Islet precursor cell (in vitro differentiated cells): ENCODE results near the gene DCST2.

ENCODE experiments used
- DNase-seq: peaks from one replicate; pipeline ENCODE4 v3.0.0-alpha.2; 2018

The DCST2 gene

DNA sequence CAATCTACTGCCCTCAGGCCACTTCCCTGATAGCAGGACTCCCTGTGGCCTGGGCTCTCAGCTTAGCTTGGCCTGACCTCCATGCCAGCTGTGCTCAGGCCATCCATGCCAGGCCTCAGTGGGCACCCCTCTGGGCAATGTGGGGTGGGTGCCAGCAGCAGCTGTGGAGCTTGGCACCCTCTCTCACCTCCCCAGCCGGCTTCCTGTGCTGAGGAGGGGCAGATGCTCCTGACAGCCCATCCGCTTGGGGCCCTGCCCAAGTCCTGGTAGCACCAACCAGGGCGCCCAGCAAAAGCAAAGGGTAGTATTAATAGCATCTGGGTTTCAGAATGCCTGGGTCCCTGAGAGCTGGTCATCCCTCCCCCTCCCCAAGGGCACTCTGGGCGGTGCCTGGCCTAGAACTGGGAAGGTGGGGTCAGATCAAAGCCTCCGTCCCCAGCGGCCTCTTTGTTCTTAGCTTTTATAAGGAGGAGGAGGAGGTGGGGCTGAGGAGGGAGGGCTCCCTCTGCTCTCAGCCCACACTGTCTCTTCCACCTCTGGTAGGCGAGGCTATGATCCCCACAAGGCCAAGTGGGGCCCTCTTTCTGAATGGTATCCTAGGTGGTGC, 36.1 kb upstream of the DCST2 start:
- DNase-seq, result no peak

DNA sequence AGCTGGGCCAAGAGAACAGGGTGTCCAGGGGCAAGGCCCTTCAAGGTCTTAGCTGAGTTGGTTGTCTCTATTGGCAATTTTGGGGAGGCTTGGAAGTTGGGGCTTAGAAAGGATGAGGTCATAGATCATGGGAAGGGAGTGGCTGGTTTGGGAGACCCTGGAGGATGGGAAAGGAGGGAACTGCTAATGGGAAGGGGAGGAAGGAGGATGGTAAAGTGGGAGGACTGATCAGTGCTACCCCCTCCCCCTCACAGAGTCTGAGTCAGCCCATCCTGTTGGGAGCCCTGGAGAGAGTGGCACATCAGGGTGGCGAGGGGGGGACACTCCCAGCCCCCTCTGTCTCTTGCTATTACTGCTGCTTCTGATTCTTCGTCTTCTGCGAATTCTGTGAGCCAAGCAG, 35.0 kb upstream of the DCST2 start:
- DNase-seq, result no peak

DNA sequence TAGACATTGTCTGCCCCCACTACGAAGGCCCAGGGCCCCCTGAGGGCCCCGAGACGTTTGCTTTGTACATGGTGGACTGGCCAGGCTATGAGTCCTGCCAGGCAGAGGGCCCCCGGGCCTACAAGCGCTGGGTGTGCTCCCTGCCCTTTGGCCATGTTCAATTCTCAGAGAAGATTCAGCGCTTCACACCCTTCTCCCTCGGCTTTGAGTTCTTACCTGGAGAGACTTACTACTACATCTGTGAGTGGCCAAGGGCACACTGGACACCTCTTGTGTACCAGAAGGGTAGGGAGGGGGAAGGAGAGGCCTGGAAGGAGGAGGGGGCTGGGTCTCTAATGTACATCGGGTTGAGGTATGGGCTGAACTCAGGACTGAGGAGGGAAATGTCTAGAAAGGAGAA, 33.2 kb upstream of the DCST2 start:
- no peak for DNase-seq

DNA sequence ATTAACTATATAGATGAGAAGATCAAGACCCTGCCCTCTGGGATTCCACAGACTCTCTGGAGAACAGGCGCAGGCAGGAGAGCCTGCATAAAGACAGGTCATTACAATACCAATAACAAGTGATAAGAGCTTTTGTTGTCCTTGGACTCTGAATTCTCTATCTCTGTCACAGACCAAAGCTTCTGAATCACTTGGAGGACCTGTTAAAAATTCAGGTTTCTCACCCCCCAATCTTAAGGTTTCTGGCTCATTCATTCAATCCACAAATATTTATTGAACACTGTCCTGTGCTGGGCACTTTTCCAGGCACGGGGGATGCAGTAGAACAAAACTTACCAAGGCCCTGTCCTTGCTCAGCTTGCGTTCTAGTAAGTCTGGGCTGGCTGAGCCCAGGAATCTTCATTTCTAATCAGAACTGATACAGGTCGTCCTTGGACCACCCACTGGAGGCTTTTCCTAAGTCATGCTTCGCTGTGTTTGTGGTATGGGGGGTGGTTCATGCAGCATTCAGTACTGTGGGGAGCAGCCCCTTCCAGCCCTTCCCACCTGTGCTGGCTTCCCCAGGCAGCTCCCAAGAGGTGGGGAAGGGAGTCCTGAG, 31.4 kb upstream of the DCST2 start:
- no peak for DNase-seq

DNA sequence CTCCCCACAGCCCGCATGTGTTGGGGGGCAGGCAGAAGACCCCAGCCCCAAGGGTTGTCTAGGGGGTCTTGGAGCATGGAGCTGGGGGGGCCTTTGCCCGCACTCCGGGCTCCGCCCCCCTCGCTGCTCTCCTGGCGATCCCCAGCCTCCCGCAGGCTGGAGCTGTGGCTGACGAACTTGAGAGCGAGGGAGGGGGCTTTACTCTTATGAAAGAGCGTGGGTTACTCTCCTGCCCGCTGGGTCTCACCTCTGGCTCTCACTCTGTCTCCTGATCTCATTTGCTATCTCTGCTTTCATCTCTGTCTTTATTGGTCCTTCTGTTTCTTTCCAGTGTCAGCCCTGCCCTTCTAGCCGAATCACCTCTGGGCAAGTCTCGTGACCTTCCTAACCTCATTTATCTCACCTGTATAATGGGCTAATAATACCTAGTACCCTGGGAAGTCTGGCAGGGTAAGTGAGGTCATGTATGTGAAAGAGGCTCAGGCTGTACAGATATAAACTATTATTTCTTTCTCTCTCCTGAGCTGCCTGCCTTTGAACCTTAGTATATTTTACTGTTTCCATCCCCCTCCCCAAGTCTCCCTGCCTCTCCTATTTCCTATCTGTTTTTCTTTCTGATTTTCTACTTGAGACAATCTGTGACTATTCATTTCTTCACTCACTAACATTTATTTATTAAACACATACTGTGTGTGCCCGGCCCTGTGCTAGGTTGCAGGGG, 30.7 kb upstream of the DCST2 start:
- peak; percentile 77 for DNase-seq

DNA sequence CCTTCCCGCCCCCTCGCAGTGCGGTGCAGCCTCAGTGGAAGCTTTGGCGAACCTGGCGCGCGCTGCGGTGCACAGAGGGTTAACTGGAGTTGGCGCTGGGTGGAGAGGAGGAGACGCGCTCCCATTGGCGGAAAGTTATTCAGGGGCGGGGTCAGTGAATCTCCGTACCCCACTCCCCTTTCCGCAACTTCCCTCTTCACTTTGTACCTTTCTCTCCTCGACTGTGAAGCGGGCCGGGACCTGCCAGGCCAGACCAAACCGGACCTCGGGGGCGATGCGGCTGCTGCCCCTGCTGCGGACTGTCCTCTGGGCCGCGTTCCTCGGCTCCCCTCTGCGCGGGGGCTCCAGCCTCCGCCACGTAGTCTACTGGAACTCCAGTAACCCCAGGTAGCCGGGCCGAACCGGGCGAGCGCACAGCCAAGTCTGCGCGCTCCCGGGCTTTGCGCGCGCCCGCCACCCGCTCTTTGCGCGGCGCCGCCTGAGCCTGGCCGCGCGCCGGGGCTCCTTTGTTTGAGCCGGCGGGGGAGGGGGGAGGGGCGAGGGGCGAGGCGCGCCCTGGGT, 30.0 kb upstream of the DCST2 start, which contains the start of gene EFNA4:
TSS of gene EFNA4 (plus strand) at position 191 of the 561 bp plus-strand sequence. CDS start at position 275, 84 bp downstream.
- peak; percentile 93 for DNase-seq

DNA sequence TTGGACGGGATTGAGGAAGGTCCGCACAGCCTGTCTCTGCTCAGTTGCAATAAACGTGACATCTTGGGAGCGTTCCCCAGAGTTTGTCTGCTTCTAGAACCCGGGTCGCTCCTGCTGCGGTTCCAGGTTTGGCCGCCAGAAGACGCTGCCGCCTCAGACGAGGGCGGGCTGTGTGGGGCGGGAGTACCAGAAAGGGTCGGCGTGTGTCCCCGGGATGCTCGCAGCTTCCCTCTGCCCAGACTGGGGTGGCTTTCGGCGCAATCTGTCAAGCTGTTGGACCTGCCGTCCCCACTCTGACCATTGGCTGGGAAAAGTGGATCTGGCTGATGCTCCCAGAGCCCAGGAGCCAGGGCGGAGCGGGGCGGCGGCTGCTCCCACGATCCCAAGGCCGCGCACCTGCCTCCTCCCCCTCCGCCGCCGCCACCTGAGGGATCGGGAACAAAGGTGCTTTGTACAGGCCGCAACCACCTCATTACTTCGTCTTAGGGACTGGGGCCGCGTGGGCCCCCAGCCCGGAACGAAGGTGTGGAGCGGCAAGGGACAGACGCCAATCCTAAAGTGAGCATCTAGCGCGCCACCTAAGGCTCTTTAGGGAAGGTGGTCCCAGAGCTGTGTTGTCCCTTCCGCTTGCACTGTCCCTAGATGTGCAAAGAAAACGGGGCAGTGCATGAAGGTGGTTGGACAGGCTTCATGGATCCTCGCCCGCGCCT, 29.3 kb upstream of the DCST2 start:
- DNase-seq, result peak; percentile 93

DNA sequence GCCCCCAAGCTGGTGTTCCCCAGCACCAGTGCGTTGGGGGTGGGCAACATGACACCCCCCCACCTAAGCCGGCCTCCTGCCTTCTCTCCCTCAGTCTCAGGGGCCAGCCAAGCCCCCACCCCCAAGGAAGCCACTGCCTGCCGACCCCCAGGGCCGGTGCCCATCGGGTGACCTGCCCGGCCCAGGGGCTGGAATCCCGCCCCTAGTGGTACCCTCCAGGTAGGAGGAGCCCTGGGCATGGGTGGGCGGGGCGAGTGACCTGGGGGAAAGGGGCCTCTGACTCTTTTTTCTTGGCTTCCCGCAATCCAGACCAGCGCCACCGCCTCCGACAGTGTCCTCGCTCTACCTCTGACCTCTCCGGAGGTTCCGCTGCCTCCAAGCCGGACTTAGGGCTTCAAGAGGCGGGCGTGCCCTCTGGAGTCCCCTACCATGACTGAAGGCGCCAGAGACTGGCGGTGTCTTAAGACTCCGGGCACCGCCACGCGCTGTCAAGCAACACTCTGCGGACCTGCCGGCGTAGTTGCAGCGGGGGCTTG, 28.6 kb upstream of the DCST2 start:
- peak; percentile 76 for DNase-seq

DNA sequence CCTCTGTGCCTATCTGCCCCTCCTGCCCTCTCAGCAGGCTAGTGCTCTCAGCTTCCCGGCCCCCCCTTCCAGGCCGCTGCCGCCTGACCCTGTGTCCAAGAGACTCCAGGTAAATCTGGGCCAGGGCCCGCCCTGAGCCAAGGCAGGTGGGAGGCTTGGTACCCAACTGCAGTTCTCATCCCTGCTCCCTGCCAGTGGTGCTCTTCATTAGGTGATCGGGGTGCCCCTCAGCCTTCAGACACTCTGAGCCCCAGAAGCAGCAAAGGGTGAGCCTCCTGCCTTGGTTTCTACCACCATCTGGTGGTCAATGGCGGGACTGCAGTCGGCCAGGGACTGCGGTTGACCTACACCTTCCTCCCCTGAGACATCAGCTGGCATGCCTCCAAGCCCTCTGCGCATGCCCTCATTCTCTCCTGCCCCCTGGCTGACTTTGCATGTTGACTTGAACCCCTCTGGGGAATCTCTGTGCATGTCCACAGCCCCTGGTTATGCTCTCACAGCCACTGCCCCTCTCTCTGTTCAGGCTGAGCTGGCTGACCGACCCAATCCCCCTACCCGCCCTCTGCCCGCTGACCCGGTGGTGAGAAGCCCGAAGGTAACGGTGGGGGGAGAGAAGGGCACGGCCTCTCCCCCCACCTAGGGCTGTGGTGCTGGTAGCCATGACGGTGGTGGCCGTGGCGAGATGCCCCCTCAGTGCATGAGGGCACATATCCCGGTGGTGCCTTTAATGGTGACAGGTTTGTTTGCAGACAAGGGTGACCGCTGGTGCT, 28.0 kb upstream of the DCST2 start:
- DNase-seq, result peak; percentile 93

DNA sequence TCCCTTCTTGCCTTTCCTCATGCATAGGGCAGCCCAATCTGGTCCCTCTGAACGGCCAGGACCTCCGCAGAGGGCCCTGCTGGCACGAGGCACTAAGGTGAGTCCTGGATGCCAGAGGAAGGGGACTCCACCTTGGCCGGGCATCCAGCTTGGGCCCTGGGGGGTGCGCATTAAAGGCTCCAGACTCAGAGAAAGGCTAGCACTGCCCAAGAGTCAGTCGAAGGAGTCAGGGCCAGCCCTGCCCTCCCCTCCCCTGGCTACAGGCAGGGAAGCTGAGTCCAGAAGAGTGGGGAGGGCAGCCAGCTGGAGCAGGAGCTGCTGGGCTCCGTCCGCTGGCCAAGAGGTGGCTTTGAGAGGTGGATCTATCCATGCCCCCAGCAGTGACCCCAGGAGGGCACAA, 27.2 kb upstream of the DCST2 start:
- DNase-seq, result no peak

DNA sequence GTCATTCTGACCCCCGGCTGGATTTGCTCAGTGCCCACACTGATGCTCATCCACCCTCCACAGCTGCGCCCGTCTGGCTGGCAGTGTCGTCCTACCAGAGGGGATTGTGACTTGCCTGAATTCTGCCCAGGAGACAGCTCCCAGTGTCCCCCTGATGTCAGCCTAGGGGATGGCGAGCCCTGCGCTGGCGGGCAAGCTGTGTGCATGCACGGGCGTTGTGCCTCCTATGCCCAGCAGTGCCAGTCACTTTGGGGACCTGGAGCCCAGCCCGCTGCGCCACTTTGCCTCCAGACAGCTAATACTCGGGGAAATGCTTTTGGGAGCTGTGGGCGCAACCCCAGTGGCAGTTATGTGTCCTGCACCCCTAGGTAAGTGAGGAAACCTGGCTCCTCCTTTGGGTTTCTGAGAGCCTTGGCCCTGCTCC, 24.2 kb upstream of the DCST2 start:
- no peak for DNase-seq

DNA sequence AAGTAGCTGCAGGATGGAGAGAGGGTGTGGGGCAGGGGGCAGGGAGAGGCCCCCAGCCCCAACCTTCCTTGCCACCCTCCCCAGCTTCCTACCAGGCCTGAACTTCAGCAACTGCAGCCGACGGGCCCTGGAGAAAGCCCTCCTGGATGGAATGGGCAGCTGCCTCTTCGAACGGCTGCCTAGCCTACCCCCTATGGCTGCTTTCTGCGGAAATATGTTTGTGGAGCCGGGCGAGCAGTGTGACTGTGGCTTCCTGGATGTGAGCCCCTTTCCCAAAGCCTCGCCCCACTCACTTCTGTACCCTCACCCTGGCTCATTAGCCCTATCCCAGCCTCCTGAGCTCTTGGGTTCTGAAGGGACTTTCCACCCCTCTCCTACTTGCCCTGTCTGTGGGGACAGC, 23.5 kb upstream of the DCST2 start:
- no peak for DNase-seq

DNA sequence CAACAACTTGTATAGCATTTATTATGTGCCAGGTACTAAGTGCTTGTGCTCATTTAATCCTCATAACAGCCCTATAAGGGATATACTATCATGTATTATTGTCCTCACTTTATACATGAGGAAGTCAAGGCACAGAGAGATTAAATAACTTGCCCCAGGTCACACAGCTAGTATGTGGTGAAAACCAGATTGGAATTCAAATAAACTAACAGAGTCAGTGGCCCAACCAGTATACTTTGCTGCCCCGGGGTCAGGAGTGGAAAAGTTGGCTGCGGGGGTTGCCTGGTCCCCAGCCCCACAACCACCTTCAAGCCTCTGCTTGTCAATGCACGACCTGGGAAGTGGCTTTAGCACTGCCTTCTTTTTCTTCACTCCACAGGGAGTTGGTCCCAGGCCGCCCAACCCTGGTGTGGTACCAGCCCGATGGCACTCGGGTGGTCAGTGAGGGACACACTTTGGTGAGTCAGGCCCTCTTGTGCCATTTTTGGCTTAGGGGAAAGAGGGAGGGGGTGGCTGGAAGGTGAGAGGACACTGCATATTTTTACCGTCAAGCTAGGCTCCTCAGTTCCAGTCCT, 20.0 kb upstream of the DCST2 start:
- no peak for DNase-seq

DNA sequence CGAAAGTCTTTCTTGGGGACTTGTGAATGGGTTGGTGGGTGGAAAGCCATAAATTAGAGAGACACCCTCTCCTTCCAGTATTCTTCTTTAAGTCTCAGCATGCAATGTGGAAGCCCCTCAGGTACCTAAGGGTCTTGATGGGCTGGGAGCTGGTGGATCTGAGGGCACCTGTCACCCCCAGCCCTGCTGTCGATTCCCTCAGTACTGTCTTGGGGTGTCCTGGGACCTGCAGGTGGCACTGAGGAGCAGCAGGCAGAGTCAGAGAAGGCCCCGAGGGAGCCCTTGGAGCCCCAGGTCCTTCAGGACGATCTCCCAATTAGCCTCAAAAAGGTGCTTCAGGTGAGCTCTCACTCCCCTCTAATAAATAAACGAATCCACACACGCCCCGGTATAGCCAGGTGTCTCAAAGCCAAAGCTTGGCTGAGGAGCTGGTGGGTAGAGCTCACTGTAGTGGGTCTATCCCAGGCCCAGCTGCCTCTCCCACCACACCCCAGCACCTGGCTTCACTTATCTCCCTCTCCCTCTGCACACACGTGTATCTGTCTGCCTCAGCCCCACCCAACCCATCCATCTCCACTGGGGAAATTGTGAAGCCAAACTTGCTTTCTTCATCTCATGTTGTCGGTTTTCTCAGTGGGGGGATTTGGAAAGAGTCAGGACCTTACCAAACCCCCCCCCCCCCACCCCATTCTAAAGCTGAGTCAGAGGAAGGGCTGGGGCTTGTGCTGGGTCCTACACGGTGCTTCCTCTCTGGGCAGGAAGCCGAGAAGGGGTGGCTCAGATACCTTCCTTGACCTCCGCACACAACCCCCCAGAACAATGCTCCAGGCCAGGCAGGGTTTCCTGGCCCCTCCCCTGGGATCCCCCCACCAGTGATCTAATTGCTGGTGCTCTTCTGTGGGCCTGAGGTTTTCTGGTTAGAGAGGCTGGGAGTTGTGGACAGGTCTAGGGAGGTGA, 19.1 kb upstream of the DCST2 start:
- no peak for DNase-seq

DNA sequence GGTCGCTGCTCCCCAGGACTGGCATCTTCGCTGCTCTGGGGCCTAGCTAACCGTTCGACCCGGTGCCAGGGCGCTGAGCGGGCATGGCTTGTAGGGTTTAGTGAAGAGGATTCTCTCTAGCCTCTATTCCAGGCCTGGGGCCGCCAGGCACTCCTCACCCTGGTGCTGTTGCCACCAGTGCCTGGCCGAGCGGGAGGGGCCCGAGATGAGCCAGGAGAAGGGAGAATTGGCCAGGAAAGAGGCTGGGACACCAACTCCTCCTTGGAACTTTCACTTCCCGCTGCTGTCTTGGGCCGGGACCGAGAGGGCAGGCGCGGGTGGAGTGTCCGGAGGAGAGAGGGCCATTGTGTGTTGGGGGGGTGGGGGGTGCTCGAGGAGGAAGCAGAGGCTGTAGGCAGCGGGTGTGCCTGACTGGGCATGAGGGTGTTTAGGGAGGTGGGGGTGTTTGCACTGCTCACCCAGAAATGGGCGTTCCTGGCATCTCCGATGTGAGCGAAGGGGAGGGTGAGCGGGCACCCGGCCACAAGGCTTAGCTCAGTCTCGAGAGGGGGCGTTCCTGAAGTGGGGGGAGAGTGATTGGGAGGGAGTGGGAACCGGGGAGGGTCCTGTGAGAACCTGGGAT, 18.3 kb upstream of the DCST2 start:
- no peak for DNase-seq

DNA sequence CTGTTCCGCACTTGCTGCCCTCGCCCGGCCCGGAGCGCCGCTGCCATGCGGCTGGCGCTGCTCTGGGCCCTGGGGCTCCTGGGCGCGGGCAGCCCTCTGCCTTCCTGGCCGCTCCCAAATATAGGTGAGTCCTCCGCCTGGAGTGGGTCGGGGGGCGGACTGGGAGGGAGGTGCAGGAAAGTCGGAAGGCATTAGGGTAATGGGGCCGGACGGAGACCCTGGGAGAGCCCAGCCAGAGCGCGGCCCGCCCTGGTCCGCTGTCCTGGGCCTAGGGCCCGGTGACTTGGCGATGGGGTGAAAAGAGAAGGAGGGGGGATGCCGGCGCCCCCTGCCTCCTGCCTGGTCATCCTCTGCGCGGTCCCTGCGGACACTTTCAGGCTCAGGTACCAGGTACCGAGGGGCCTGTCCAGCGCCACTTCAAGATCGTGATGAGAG, 17.8 kb upstream of the DCST2 start:
- no peak for DNase-seq

DNA sequence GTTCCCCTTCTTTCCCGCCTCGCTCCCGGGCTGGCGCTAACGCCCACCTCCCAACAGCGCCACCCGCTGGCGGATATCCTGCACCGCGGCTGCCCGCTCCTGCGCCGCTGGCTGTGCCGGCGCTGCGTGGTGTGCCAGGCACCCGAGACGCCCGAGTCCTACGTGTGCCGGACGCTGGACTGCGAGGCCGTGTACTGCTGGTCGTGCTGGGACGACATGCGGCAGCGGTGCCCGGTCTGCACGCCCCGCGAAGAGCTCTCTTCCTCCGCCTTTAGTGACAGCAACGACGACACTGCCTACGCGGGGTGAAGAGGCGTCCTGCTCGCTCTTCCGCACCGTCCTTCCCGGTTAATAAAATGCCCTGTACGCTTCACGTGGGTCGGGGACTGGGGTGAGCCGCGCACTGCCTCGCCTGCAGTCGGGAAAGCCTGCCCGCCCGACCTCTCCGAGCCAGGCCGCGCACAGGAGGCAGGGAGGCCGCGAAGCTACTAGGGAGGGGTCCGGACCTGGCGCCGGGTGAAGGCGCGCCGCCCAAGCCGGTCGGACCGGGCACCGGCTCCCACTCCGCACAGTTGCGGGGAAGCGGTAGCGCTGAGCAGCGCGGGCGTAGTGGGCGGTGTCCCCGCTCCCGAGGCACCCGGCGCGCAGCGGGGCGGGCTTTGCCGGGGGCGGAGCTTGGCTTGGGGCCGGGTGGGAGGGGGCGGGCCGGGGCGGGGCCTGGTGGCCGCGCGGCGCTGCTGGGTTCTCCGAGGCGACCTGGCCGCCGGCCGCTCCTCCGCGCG, 17.2 kb upstream of the DCST2 start, which contains the start of gene ADAM15:
TSS of gene ADAM15 (plus strand) at position 757 of the 782 bp plus-strand sequence. CDS start 71 bp downstream, outside the sequence.
- peak; percentile 94 for DNase-seq

DNA sequence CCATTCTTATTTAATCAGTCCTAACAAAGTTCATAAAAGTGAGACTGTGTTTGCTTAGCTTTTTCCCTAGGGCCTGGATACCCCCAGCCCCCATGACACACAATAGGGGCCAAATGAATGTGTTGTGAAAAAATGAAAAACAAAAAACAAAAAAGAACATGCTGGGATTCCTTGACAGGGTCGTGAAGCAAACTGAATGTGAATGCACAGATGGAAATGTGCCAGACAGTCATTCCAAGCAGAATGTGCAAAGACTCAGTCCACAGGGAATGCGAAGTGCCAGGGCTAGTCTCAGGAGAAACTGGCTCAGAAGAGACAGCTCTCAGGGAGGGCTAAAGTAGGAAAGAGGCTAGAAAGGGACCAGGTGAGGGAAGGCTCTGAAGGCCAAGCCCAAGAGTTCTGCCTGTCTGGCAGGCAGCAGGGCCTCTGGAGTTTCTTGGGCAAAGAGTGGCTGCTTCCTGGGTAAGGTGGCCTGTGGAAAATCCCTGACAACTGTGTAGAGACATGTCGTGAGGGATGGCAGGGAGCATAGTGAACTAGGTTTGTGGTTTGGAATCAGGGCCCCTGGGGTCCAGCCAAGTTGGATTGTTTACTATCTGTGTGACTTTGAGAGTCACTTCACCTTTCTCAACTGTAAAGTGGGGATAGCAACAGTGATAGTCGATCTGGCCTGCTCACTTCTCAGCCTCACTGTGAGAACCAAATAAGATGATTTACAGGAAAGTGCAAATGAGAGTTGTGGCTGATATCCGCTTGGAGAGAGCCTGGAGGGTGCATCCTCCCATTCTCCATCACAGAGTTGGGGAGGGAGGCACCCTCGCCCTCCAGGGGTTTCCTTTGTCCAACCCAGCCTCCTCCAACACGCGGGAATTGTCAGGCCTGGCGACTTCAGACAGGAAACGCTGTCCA, 16.3 kb upstream of the DCST2 start:
- DNase-seq, result no peak
